H9 (cell line): ENCODE measurements around the gene PCSK9. TPM values are rescaled to one million over a fixed set of nuclear protein-coding genes. Genes with fewer than 3 reads are reported as not detected.

Source experiments
- DNase-seq: peaks from one replicate; pipeline ENCODE4 v3.0.0-alpha.2; 2017
- H2AFZ ChIP-seq: one replicate; pipeline ENCODE4 v1.6.1; 2013; ENCODE audit warnings: mild to moderate bottlenecking, low read length, control low read depth, moderate library complexity
- H2AK5ac ChIP-seq: 2 replicates; pipeline ENCODE4 v1.6.1; 2013; ENCODE audit warnings: low read length, control low read depth, mixed read lengths; ENCODE audit not compliant: insufficient read length
- H2BK120ac ChIP-seq: one replicate; pipeline ENCODE4 v1.6.1; 2013; ENCODE audit warnings: low read depth, mild to moderate bottlenecking, low read length, control low read depth, inconsistent platforms; ENCODE audit not compliant: poor library complexity, severe bottlenecking
- H2BK12ac ChIP-seq: 2 replicates; pipeline ENCODE4 v1.6.1; 2013; ENCODE audit warnings: low read length, control low read depth, mixed read lengths, low read depth; ENCODE audit not compliant: insufficient read length
- H2BK15ac ChIP-seq: 2 replicates; pipeline ENCODE4 v1.6.1; 2013; ENCODE audit warnings: low read depth, low read length, control low read depth
- H2BK20ac ChIP-seq: one replicate; pipeline ENCODE4 v1.6.1; 2013; ENCODE audit warnings: low read depth, mild to moderate bottlenecking, low read length, control low read depth, inconsistent platforms; ENCODE audit not compliant: poor library complexity, severe bottlenecking
- H2BK5ac ChIP-seq: 2 replicates; pipeline ENCODE4 v1.6.1; 2013; ENCODE audit warnings: low read length, control low read depth, mixed read lengths; ENCODE audit not compliant: insufficient read length
- H3K14ac ChIP-seq: 2 replicates; pipeline ENCODE4 v1.6.1; 2013; ENCODE audit warnings: low read length, control low read depth; ENCODE audit not compliant: insufficient read depth
- H3K18ac ChIP-seq: 2 replicates; pipeline ENCODE4 v1.6.1; 2013; ENCODE audit warnings: low read depth, mild to moderate bottlenecking, mixed read lengths, low read length, control low read depth; ENCODE audit not compliant: insufficient read length
- H3K23ac ChIP-seq: 2 replicates; pipeline ENCODE4 v1.6.1; 2013; ENCODE audit warnings: low read length, control low read depth, mixed read lengths, low read depth; ENCODE audit not compliant: insufficient read length
- H3K23me2 ChIP-seq: 2 replicates; pipeline ENCODE4 v1.6.1; 2013; ENCODE audit warnings: low read depth, mild to moderate bottlenecking, mixed read lengths, low read length, control low read depth; ENCODE audit not compliant: insufficient read length, poor library complexity, severe bottlenecking
- H3K27ac ChIP-seq: 2 replicates; pipeline ENCODE4 v1.5.1; 2013; ENCODE audit warnings: low read length, control low read depth, mixed read lengths, low read depth; ENCODE audit not compliant: insufficient read length
- H3K27me3 ChIP-seq: 2 replicates; pipeline ENCODE4 v1.6.1; 2013; ENCODE audit warnings: low read length, control low read depth, inconsistent platforms; ENCODE audit not compliant: insufficient read depth
- H3K4ac ChIP-seq: 2 replicates; pipeline ENCODE4 v1.6.1; 2013; ENCODE audit warnings: low read depth, mild to moderate bottlenecking, control low read depth, inconsistent platforms, low read length, moderate library complexity
- H3K4me1 ChIP-seq: 2 replicates; pipeline ENCODE4 v1.6.1; 2013; ENCODE audit warnings: low read length, control low read depth, inconsistent platforms; ENCODE audit not compliant: insufficient read depth
- H3K4me2 ChIP-seq: 2 replicates; pipeline ENCODE4 v1.6.1; 2013; ENCODE audit warnings: low read length, control low read depth, mixed read lengths; ENCODE audit not compliant: insufficient read length, insufficient read depth
- H3K56ac ChIP-seq: 2 replicates; pipeline ENCODE4 v1.6.1; 2013; ENCODE audit warnings: low read depth, mild to moderate bottlenecking, mixed read lengths, low read length, control low read depth; ENCODE audit not compliant: insufficient read length
- H3K79me1 ChIP-seq: 2 replicates; pipeline ENCODE4 v1.6.1; 2013; ENCODE audit warnings: low read depth, mild to moderate bottlenecking, moderate library complexity, low read length, control low read depth, inconsistent platforms; ENCODE audit not compliant: insufficient read depth, poor library complexity, severe bottlenecking
- H3K79me2 ChIP-seq: 2 replicates; pipeline ENCODE4 v1.6.1; 2013; ENCODE audit warnings: low read length, control low read depth, inconsistent platforms; ENCODE audit not compliant: insufficient read depth
- H3K9ac ChIP-seq: 2 replicates; pipeline ENCODE4 v1.6.1; 2013; ENCODE audit warnings: low read length, control low read depth, mixed read lengths; ENCODE audit not compliant: insufficient read length; ENCODE audit errors: extremely low read depth
- H3K9me3 ChIP-seq: one replicate; pipeline ENCODE4 v1.6.1; 2013; ENCODE audit warnings: low read depth, low read length, inconsistent platforms; ENCODE audit not compliant: control insufficient read depth
- H3T11ph ChIP-seq: one replicate; pipeline ENCODE4 v1.6.1; 2013; ENCODE audit warnings: mild to moderate bottlenecking, low read length, control low read depth, inconsistent platforms
- H4K20me1 ChIP-seq: one replicate; pipeline ENCODE4 v1.6.1; 2013; ENCODE audit not compliant: control insufficient read depth, insufficient read length, insufficient read depth
- H4K5ac ChIP-seq: 2 replicates; pipeline ENCODE4 v1.6.1; 2013; ENCODE audit warnings: low read depth, mild to moderate bottlenecking, mixed read lengths, low read length, control low read depth; ENCODE audit not compliant: insufficient read length
- H4K8ac ChIP-seq: replicated peaks from 2 replicates; pipeline ENCODE4 v1.6.1; 2013; ENCODE audit warnings: low read length, control low read depth, mixed read lengths, low read depth; ENCODE audit not compliant: insufficient read length
- H4K91ac ChIP-seq: 2 replicates; pipeline ENCODE4 v1.6.1; 2013; ENCODE audit warnings: low read depth, mild to moderate bottlenecking, moderate library complexity, mixed read lengths, low read length, control low read depth; ENCODE audit not compliant: insufficient read length
- H3K27ac Mint-ChIP-seq, 3 experiments: 2 replicates in 2 of 3; 3 replicates in 1 of 3; pipeline ENCODE4 v1.8.0; 2020 to 2021; ENCODE audit warnings: mixed read lengths in 3 of 3, mild to moderate bottlenecking in 1 of 3, moderate library complexity in 1 of 3
- H3K27me3 Mint-ChIP-seq: 2 replicates; pipeline ENCODE4 v1.8.0; 2021; ENCODE audit warnings: low read depth, mild to moderate bottlenecking, moderate library complexity, mixed read lengths
- H3K36me3 Mint-ChIP-seq, 3 experiments: 2 replicates in 2 of 3; 3 replicates in 1 of 3; pipeline ENCODE4 v1.8.0; 2020 to 2021; ENCODE audit warnings: low read depth in 3 of 3, mixed read lengths in 3 of 3; ENCODE audit not compliant: insufficient read depth in 1 of 3
- H3K4me1 Mint-ChIP-seq, 2 experiments: 2 replicates each; pipeline ENCODE4 v1.8.0; 2020; ENCODE audit warnings: mixed read lengths in 2 of 2
- H3K4me3 Mint-ChIP-seq, 2 experiments: 2 replicates in 1 of 2; 3 replicates in 1 of 2; pipeline ENCODE4 v1.8.0; 2020 to 2021; ENCODE audit warnings: mild to moderate bottlenecking in 2 of 2, mixed read lengths in 2 of 2, moderate library complexity in 1 of 2
- H3K9me3 Mint-ChIP-seq, 2 experiments: 2 replicates in 1 of 2; 3 replicates in 1 of 2; pipeline ENCODE4 v1.8.0; 2020; ENCODE audit warnings: mild to moderate bottlenecking in 2 of 2, mixed read lengths in 2 of 2, moderate library complexity in 1 of 2
- CTCF ChIP-seq: fragments of 200-600 bp; sonication (generic); conservative IDR thresholded peaks from 3 replicates; pipeline ENCODE4 v1.8.0; 2021; ENCODE audit warnings: antibody characterized with exemption, mild to moderate bottlenecking
- WGBS: extraction: QIAGEN DNeasy Blood & Tissue Kit; methylation state at CpG from one replicate; pipeline ENCODE4 v1.1.7; 2013; ENCODE audit warnings: missing lambda C conversion rate, low lambda C conversion rate, mixed read lengths; ENCODE audit not compliant: insufficient read length; ENCODE audit errors: extremely low coverage; 5-methylcytosine and 5-hydroxymethylcytosine counted together
- total RNA-seq: library from RNA; stranded (reverse); gene quantifications from 2 replicates; pipeline ENCODE4 v1.2.1, GENCODE V29; 2021

The PCSK9 gene
- total RNA-seq, 1 experiment from 2014 or later: 75.1 TPM

- Mint-ChIP-seq H3K27ac (peak overlapping the region in 1 of 3 experiments; percentile 70; a peak in 1 of 7 replicates), H3K36me3 (peaks cover 14 to 43% (median 16%) of the 10 kb centered on the region in 3 experiments; a peak in 6 of 7 replicates), H3K4me1 (no peaks in the 10 kb centered on the region), H3K4me3 (no peak overlapping the region), H3K27me3 (no peaks in the 10 kb centered on the region), H3K9me3 (no peaks in the 10 kb centered on the region)
- Histone ChIP-seq H2AFZ (no peak overlapping the region), H3K4ac (no peak overlapping the region), H3K27me3 (no peaks in the 10 kb centered on the region), H3T11ph (no peak overlapping the region), H4K20me1 (peaks cover 4% of the 10 kb centered on the region), H3K79me2 (no peaks in the 10 kb centered on the region), H4K91ac (no peak overlapping the region), H4K8ac (no peak overlapping the region), H3K56ac (no peak overlapping the region), H3K27ac (no peak overlapping the region), H3K4me1 (no peaks in the 10 kb centered on the region), H4K5ac (no peak overlapping the region), H3K9me3 (no peaks in the 10 kb centered on the region), H2BK5ac (no peak overlapping the region), H3K23ac (no peak overlapping the region), H3K4me2 (no peak overlapping the region), H3K23me2 (no peaks in the 10 kb centered on the region), H2AK5ac (no peak overlapping the region), H2BK120ac (no peak overlapping the region), H2BK12ac (no peak overlapping the region), H3K18ac (no peak overlapping the region), H3K79me1 (no peaks in the 10 kb centered on the region), H3K9ac (no peak overlapping the region), H2BK15ac (no peak overlapping the region), H2BK20ac (no peak overlapping the region), H3K14ac (no peak overlapping the region)
- no peak for DNase-seq
- WGBS: no CpG with 5 or more reads among the region's 29 CpGs
- TF ChIP-seq CTCF: no peak
Measured at GRCh38 chr1:55052221-55053142, 13.1 kb downstream of the PCSK9 start.
